GM18520 (cell line): Measurements from ENCODE around the gene KLC1.

Source experiments
- ATAC-seq: cut with Tn5 transposase; IDR thresholded peaks from one replicate; pipeline ENCODE4 v1.9.1; 2021; ENCODE audit not compliant: unreplicated experiment

Gene KLC1

GRCh38 chr14:103702497-103703432, 73.8 kb downstream of the KLC1 start:
- ATAC-seq = no peak

- no peak for ATAC-seq
Measured at GRCh38 chr14:103703433-103704385, 74.7 kb downstream of the KLC1 start.

GRCh38 chr14:103704708-103705107, 75.7 kb downstream of the KLC1 start:
- no peak for ATAC-seq

- ATAC-seq = no peak
Measured at GRCh38 chr14:103705118-103705503, 76.1 kb downstream of the KLC1 start.

- ATAC-seq = no peak
Measured at GRCh38 chr14:103705504-103706284, 76.7 kb downstream of the KLC1 start.

- no peak for ATAC-seq
Measured at GRCh38 chr14:103706551-103707328, 77.7 kb downstream of the KLC1 start.

GRCh38 chr14:103707329-103708263, 78.6 kb downstream of the KLC1 start:
- ATAC-seq = no peak

- no peak for ATAC-seq
Measured at GRCh38 chr14:103708750-103709187, 79.8 kb downstream of the KLC1 start.

GRCh38 chr14:103709814-103710213, 80.8 kb downstream of the KLC1 start:
- no peak for ATAC-seq

GRCh38 chr14:103710771-103711377, 81.9 kb downstream of the KLC1 start:
- no peak for ATAC-seq

- no peak for ATAC-seq
Measured at GRCh38 chr14:103711516-103712431, 82.8 kb downstream of the KLC1 start.

- no peak for ATAC-seq
Measured at GRCh38 chr14:103712633-103713247, 83.7 kb downstream of the KLC1 start.

- ATAC-seq = no peak
Measured at GRCh38 chr14:103713304-103714062, 84.5 kb downstream of the KLC1 start.

GRCh38 chr14:103714063-103714724, 85.2 kb downstream of the KLC1 start:
- ATAC-seq = no peak

GRCh38 chr14:103715052-103716000, 86.3 kb downstream of the KLC1 start, which contains the start of the genes XRCC3 and ZFYVE21:
Gene XRCC3 (minus strand): TSS chr14:103715451. CDS start chr14:103711087, 4,364 bp downstream.
Gene ZFYVE21 (plus strand): TSS chr14:103715810. CDS start chr14:103715842, 32 bp downstream.
- ATAC-seq = peak; percentile 93
